ENCODE measurements around the gene TMTC1.

Gene TMTC1

DNA sequence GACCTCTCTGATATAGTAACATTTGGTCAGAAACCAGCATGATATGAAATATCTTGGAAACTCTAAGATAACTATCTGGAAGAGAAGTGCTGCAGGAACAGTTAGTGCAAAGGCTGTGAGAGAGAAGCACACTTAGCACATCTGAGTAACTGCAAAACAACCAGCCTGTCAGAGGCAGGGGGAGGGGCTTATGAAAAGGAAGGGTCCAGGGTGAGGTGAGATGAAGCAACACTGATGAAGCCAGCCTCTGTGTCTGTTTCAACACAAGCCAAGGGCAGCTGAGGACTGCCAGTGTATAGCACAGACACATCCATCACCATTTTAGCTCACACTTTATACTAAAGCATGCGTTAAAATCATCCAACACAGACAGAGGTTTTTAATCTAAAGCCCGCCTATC, 248.8 kb downstream of the TMTC1 start:
- Histone ChIP-seq H3K79me2 (ENCODE audit: low read length) (no peaks in the 10 kb centered on the region), H3K4me2 (ENCODE audit: low read length) (no peak overlapping the region), H3K27me3 (ENCODE audit: low read depth, low read length) (peaks cover 8% of the 10 kb centered on the region), H3K4me1 (ENCODE audit: low read length) (peaks cover 11% of the 10 kb centered on the region), H2AFZ (ENCODE audit: low read depth, low read length) (no peak overlapping the region), H3K36me3 (replicated peaks; ENCODE audit: low read depth, low read length) (no peaks in the 10 kb centered on the region), H4K20me1 (ENCODE audit: insufficient read depth, low read length) (no peaks in the 10 kb centered on the region), H3K9me3 (ENCODE audit: insufficient read depth, low read length) (no peaks in the 10 kb centered on the region), H3K9ac (ENCODE audit: low read length) (no peak overlapping the region), H3K4me3 (ENCODE audit: low read length) (no peak overlapping the region), H3K27ac (ENCODE audit: low read length) (no peak overlapping the region)
- TF ChIP-seq, protein P1, sequence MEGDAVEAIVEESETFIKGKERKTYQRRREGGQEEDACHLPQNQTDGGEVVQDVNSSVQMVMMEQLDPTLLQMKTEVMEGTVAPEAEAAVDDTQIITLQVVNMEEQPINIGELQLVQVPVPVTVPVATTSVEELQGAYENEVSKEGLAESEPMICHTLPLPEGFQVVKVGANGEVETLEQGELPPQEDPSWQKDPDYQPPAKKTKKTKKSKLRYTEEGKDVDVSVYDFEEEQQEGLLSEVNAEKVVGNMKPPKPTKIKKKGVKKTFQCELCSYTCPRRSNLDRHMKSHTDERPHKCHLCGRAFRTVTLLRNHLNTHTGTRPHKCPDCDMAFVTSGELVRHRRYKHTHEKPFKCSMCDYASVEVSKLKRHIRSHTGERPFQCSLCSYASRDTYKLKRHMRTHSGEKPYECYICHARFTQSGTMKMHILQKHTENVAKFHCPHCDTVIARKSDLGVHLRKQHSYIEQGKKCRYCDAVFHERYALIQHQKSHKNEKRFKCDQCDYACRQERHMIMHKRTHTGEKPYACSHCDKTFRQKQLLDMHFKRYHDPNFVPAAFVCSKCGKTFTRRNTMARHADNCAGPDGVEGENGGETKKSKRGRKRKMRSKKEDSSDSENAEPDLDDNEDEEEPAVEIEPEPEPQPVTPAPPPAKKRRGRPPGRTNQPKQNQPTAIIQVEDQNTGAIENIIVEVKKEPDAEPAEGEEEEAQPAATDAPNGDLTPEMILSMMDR (IDR thresholded peaks at IDR 0.05; ENCODE audit: low read depth, low read length), result no peak
- TF ChIP-seq EZH2phosphoT487 (IDR thresholded peaks at IDR 0.05; ENCODE audit: low read depth), result no peak

DNA sequence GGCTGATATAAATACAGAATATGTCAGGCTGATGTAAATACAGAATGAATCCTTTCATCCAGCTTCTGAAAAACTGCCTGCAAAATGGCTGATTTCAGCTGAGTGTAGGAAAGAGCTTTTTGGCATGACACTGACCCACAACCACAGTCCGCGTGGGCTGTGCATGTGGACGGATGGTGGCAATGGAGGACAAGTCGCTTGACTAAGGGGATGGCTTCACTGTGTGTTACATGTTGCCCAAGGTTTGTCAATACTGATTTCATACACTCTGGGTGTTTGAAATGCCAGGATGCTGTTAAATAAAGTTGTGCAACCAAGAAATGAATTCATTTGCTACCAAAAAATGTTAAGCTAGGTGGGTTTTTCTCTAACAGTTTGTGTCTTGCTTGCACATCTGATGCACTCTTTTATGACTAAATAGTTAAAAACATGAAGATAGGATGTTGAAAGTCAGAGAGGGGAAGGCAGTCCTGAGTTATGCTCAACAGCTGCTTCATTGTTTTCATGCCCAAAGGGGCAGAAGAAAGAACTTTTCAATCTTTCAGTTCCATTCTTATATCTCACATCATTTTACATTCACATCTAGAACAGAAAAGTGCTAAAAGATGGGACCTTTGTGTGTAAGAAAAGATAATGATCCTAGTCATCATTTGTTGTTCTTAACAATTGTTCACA, 249.8 kb downstream of the TMTC1 start:
- H4K20me1 ChIP-seq (ENCODE audit: insufficient read depth, low read length), result no peaks in the 10 kb centered on the region
- peaks cover 11% of the 10 kb centered on the region for H3K4me1 ChIP-seq (ENCODE audit: low read length)
- H3K79me2 ChIP-seq (ENCODE audit: low read length), result no peaks in the 10 kb centered on the region
- no peak overlapping the region for H3K9ac ChIP-seq (ENCODE audit: low read length)
- no peak overlapping the region for H2AFZ ChIP-seq (ENCODE audit: low read depth, low read length)
- no peak overlapping the region for H3K27ac ChIP-seq (ENCODE audit: low read length)
- H3K4me2 ChIP-seq (ENCODE audit: low read length), result no peak overlapping the region
- H3K4me3 ChIP-seq (ENCODE audit: low read length), result no peak overlapping the region
- peaks cover 12% of the 10 kb centered on the region for H3K27me3 ChIP-seq (ENCODE audit: low read depth, low read length)
- H3K9me3 ChIP-seq (ENCODE audit: insufficient read depth, low read length), result no peaks in the 10 kb centered on the region
- H3K36me3 ChIP-seq (replicated peaks; ENCODE audit: low read depth, low read length), result no peaks in the 10 kb centered on the region
- TF ChIP-seq, protein P1 (IDR thresholded peaks at IDR 0.05; ENCODE audit: low read depth, low read length), result no peak
- TF ChIP-seq EZH2phosphoT487 (IDR thresholded peaks at IDR 0.05; ENCODE audit: low read depth), result no peak

DNA sequence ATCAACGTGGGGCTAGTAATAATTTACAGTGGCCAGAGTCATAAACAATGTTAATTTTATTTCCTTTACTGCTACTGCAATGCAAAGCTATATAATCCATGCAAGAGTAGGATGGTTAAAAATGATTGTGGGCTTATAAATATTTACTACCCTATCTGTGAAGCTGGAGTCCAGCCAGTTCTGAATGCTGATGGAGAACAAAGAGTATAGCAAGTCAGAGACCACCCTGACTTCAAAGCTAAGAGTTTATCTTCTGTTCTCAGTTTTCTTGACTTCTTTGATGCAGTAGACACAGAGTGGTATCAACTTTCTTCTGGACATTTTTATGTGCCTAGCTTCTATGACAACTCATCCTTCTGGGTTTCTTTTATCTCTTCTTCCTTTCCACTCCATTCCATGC, 252.3 kb downstream of the TMTC1 start:
- no peak overlapping the region for H3K4me2 ChIP-seq (ENCODE audit: low read length)
- H3K9me3 ChIP-seq (ENCODE audit: insufficient read depth, low read length), result no peaks in the 10 kb centered on the region
- peaks cover 11% of the 10 kb centered on the region for H3K4me1 ChIP-seq (ENCODE audit: low read length)
- no peaks in the 10 kb centered on the region for H3K36me3 ChIP-seq (replicated peaks; ENCODE audit: low read depth, low read length)
- H3K79me2 ChIP-seq (ENCODE audit: low read length), result no peaks in the 10 kb centered on the region
- H4K20me1 ChIP-seq (ENCODE audit: insufficient read depth, low read length), result no peaks in the 10 kb centered on the region
- no peak overlapping the region for H3K9ac ChIP-seq (ENCODE audit: low read length)
- H3K27me3 ChIP-seq (ENCODE audit: low read depth, low read length), result peaks cover 14% of the 10 kb centered on the region
- no peak overlapping the region for H3K27ac ChIP-seq (ENCODE audit: low read length)
- H3K4me3 ChIP-seq (ENCODE audit: low read length), result no peak overlapping the region
- no peak for TF ChIP-seq EZH2phosphoT487 (IDR thresholded peaks at IDR 0.05; ENCODE audit: low read depth)
- TF ChIP-seq, protein P1 (IDR thresholded peaks at IDR 0.05; ENCODE audit: low read depth, low read length), result no peak
- H2AFZ ChIP-seq (ENCODE audit: low read depth, low read length), result no peak overlapping the region

GRCh38 chr12:29530436-29530835, 253.3 kb downstream of the TMTC1 start:
- H2AFZ ChIP-seq (ENCODE audit: low read depth, low read length), result no peak overlapping the region
- TF ChIP-seq, protein P1 (IDR thresholded peaks at IDR 0.05; ENCODE audit: low read depth, low read length), result no peak
- TF ChIP-seq EZH2phosphoT487 (IDR thresholded peaks at IDR 0.05; ENCODE audit: low read depth), result no peak
- no peak overlapping the region for H3K9ac ChIP-seq (ENCODE audit: low read length)
- H3K9me3 ChIP-seq (ENCODE audit: insufficient read depth, low read length), result no peaks in the 10 kb centered on the region
- H3K79me2 ChIP-seq (ENCODE audit: low read length), result no peaks in the 10 kb centered on the region
- peaks cover 11% of the 10 kb centered on the region for H3K4me1 ChIP-seq (ENCODE audit: low read length)
- H3K27ac ChIP-seq (ENCODE audit: low read length), result no peak overlapping the region
- no peaks in the 10 kb centered on the region for H3K36me3 ChIP-seq (replicated peaks; ENCODE audit: low read depth, low read length)
- H3K27me3 ChIP-seq (ENCODE audit: low read depth, low read length), result peaks cover 14% of the 10 kb centered on the region
- H3K4me3 ChIP-seq (ENCODE audit: low read length), result no peak overlapping the region
- no peaks in the 10 kb centered on the region for H4K20me1 ChIP-seq (ENCODE audit: insufficient read depth, low read length)
- no peak overlapping the region for H3K4me2 ChIP-seq (ENCODE audit: low read length)

All from OCI-LY3 (cell line).